CD1c-positive myeloid dendritic cell (primary cell): Measurements from ENCODE around the gene ANAPC16.
A peak's percentile ranks its signal among the peaks of the same experiment; 100 is the strongest.
"Not testable (repeated sequence)": the region's sequence is repeated elsewhere in the genome, so short reads cannot be mapped to it uniquely, and the experiment has no call there.

ENCODE experiments used
- DNase-seq: peaks from one replicate; pipeline ENCODE4 v3.0.0-alpha.2; 2016; ENCODE audit errors: extremely low spot score

Gene ANAPC16

GRCh38 chr10:72263613-72264241, 47.9 kb downstream of the ANAPC16 start:
- DNase-seq: no peak

DNA sequence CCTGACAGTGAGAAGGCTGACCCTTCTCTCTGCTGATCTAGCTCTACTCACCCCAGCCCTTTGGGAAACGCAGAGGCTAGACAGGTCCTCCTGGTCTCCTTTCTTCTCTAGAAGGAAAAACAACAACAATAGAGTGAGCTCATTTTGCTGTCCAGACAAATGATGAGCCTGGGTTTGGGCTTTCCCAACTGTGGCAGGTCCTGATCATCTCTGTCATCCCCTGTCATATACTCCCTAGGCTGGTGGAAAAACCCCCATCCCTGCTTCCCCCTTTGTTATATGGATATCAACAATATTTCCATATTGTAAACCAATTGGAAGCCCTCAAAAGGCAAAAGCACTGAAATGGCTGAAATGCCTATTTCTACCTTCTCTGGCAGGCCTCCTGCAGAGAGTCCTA, 48.7 kb downstream of the ANAPC16 start:
- DNase-seq: no peak

GRCh38 chr10:72265508-72265907, 49.7 kb downstream of the ANAPC16 start:
- no peak for DNase-seq

DNA sequence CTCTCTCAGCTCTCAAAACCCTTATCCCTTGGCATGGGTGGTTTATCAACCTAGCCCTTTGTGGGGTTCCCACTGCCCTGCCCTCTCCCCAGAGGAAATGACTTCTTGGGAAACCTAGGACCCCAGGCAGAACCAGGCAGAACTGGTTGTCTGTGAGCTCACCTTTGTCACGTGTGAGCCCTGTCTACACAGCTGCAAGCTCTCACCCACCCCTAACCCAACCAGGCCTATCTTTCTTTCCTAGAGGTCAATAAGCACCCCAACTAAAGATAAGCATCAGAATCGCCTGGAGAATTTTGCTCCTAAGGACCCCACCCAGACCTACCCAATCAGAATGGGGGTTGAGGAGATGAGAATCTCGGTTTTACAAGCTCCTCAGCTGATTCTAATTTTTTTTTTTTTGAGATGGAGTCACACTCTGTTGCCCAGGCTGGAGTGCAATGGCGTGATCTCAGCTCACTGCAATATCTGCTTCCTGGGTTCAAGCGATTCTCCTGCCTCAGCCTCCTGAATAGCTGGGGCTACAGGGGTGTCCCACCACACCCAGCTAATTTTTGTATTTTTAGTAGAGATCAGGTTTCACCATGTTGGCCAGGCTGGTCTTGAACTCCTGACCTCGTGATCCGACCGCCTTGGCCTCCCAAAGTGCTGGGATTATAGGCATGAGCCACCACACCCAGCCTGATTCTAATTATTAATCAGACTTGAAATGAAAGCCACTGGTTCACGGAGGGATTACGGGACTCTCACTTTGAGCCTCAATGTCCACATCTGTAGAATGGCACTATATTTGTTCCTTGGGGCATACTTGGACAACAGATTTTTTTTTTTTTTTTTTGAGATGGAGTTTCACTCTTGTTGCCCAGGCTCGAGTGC, 50.4 kb downstream of the ANAPC16 start:
- no peak for DNase-seq

GRCh38 chr10:72267381-72267780, 51.6 kb downstream of the ANAPC16 start:
- DNase-seq: no peak

GRCh38 chr10:72267819-72268399, 52.1 kb downstream of the ANAPC16 start:
- DNase-seq: no peak

- not testable (repeated sequence) for DNase-seq
Observed at GRCh38 chr10:72268475-72269200, 52.8 kb downstream of the ANAPC16 start.

DNA sequence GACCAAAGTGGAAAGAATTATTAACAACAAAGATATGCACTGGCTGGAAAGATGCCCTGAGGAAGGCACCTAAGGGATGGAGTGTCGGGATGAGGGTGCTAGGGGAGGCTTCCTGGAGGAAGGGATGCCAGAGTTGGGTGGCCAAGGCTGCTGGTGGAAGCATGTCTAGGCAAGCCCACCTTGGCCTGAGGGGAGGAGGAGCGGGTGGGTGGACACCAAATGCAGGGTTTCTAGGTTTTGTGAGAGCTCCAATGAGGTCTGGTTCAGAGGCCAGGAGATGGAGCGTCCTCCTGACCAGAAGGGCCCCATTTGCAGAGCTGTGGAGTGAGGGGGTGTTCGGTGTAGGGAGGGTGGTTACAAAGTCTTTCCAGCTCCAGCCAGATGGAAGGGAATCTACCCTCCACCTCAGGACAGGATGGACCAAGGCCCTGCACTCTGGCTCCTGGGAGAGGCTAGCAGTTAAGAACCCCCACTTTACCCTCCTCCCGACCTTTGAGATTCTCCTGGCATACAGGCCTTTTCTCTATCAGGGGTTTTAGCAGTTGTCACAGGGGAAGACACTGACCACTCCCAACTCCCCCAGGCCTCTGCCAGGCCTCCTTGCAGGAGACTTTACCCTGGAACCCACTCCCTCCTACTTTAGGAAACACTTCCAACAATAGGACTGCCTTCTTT, 54.9 kb downstream of the ANAPC16 start:
- no peak for DNase-seq

DNA sequence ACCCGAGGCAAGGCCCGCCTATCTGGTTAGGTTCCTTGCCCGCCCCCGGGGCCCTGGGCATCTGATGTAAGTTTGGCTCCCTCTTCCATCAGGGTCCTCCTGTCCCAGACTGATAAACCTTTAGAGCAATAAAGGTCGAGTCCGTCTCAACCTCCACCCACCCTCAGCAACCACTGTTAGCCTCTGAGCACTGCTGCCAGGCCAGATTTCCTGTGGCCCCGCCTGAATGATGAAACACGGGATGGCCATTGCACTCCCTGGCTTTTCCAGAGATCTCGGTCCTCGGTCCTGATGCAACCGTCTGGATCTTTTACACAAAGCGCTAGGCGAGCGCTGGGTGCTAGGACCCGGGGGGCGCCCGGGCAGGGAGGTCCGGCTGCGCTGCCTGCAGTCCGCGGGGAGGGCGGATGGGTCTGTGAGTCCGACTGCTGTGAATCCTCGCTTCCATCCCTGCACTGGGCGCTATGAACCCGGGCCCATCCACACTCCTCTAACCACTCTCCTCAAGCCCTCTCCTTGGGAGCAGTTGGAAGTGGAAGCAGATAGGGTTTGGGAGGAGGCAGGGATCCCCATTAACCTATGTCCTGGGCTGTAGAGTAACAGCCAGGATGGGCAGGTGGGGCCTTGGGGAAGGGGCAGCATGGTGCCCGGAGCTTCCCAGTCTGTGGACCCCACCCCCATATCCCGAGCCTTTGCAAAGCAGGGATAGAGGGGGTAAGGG, 57.0 kb downstream of the ANAPC16 start:
- DNase-seq: peak; percentile 47

DNA sequence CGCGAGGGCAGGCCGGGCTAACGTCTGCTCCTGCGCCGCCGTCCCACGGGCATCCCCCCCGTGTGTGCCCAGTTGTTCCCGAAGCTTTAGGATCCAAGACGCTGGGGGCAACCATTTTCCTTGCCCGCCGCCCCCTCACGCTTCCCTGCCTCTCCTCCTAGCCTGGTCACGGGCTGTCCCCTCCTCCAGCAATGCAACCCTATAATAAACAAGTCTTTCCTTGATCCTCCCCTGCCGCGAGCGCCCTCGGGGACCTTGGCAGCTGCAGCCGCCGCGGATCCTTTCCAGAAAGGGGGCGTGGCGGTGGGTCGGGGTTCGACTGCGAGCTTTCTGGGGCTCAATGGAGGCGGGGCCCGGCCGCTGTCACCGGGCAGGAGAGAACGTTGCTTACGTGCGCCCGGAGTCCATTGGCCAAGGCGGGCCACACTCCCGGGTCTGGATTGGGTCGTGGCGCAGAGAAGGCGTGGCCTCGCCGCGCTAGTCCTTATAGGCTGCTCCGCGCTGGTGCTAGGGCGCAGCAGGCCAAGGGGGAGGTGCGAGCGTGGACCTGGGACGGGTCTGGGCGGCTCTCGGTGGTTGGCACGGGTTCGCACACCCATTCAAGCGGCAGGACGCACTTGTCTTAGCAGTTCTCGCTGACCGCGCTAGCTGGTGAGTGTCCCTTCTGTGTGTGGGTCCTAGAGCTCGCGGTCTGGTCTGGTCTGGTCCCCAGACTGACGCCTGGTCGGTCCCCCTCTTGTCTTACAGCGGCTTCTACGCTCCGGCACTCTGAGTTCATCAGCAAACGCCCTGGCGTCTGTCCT, 57.8 kb downstream of the ANAPC16 start, which contains the start of gene DDIT4:
DDIT4 (plus strand) TSS at position 515 of the 803 bp plus-strand sequence. CDS start 293 bp downstream, outside the sequence.
- DNase-seq: peak; percentile 98

DNA sequence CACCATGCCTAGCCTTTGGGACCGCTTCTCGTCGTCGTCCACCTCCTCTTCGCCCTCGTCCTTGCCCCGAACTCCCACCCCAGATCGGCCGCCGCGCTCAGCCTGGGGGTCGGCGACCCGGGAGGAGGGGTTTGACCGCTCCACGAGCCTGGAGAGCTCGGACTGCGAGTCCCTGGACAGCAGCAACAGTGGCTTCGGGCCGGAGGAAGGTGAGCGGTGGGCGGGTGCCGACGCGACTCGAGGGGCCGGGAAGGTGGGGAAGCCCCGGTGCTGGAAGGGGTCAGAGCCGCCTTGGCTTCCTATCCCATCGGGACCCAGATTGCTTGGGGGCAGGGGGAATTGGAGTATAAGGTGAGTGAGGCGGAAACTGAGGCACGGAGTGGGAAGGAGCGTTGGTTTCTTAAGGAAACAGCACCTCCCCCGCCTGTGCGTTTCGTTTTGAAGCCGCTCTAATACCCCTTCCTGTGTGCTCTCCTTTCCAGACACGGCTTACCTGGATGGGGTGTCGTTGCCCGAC, 58.5 kb downstream of the ANAPC16 start:
- peak; percentile 20 for DNase-seq

- peak; percentile 43 for DNase-seq
Observed at GRCh38 chr10:72274730-72275350, 59.0 kb downstream of the ANAPC16 start.

DNA sequence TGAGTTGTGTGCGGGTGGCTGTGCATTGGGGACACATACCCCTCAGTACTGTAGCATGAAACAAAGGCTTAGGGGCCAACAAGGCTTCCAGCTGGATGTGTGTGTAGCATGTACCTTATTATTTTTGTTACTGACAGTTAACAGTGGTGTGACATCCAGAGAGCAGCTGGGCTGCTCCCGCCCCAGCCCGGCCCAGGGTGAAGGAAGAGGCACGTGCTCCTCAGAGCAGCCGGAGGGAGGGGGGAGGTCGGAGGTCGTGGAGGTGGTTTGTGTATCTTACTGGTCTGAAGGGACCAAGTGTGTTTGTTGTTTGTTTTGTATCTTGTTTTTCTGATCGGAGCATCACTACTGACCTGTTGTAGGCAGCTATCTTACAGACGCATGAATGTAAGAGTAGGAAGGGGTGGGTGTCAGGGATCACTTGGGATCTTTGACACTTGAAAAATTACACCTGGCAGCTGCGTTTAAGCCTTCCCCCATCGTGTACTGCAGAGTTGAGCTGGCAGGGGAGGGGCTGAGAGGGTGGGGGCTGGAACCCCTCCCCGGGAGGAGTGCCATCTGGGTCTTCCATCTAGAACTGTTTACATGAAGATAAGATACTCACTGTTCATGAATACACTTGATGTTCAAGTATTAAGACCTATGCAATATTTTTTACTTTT, 59.7 kb downstream of the ANAPC16 start:
- DNase-seq: no peak

GRCh38 chr10:72276013-72276387, 60.2 kb downstream of the ANAPC16 start:
- DNase-seq: no peak

GRCh38 chr10:72276421-72277339, 60.9 kb downstream of the ANAPC16 start:
- DNase-seq: peak; percentile 30

DNA sequence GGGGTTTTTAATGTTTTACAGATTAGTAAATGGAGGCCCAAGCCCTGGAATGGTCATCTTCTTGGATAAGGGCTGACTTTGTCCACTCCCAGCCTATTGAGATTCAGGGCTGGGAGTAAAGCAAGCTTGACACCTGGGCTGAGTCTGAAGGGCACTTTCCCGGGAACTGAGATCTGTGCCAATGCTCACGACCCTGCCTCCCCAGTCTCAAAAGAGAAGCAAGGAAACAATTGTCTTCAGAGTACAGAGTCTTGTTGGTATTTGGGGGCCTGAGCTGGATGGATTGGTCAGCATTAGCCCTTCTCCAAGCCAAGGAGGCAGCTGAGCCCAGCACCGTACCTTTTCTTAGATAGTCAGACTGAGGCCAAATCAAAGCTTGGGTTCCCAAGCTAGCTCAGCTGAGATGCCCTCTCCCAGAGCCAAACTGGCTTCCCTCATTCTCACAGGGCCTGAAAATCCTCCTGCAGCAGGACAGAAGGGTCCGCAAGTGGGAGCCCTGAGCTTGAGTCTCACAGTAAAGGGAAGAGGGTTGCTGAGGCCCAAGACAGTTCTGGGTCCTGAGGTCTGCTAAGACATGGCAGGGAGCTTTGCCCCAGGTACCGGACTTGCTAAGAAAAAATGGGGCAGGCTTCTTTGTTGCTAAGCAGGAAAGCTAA, 61.7 kb downstream of the ANAPC16 start:
- DNase-seq: no peak
